GM12864 (cell line): ENCODE results near the gene GDPD5.

Experiments
- DNase-seq: peaks from one replicate; pipeline ENCODE4 v3.0.0-alpha.2; 2011; ENCODE audit warnings: low read depth
- H3K4me3 ChIP-seq: 2 replicates; pipeline ENCODE4 v1.5.1; 2011; ENCODE audit warnings: mild to moderate bottlenecking, low read depth, low read length, control low read depth
- CTCF ChIP-seq: IDR thresholded peaks from 2 replicates; pipeline ENCODE4 v1.5.1; 2011; ENCODE audit warnings: low read depth, mild to moderate bottlenecking, moderate library complexity, low read length, control low read depth, inconsistent platforms; ENCODE audit errors: missing control alignments

The GDPD5 gene

GRCh38 chr11:75505916-75506692, 19.6 kb downstream of the GDPD5 start:
- DNase-seq: no peak
- no peak overlapping the region for H3K4me3 ChIP-seq
- TF ChIP-seq CTCF: no peak

GRCh38 chr11:75504501-75504900, 21.2 kb downstream of the GDPD5 start:
- no peak overlapping the region for H3K4me3 ChIP-seq
- no peak for DNase-seq
- TF ChIP-seq CTCF: no peak

GRCh38 chr11:75503531-75504099, 22.1 kb downstream of the GDPD5 start:
- no peak for DNase-seq
- no peak for TF ChIP-seq CTCF
- H3K4me3 ChIP-seq: no peak overlapping the region

- no peak overlapping the region for H3K4me3 ChIP-seq
- no peak for TF ChIP-seq CTCF
These were observed 23.6 kb downstream of the GDPD5 start for GRCh38 chr11:75502138-75502537.

GRCh38 chr11:75500742-75501141, 25.0 kb downstream of the GDPD5 start:
- H3K4me3 ChIP-seq: no peak overlapping the region
- no peak for TF ChIP-seq CTCF
- DNase-seq: no peak

More at GRCh38 chr11:75502138-75502537, 23.6 kb downstream of the GDPD5 start:
- no peak for DNase-seq

GRCh38 chr11:75499423-75500190, 26.1 kb downstream of the GDPD5 start:
- no peak for DNase-seq
- H3K4me3 ChIP-seq: no peak overlapping the region
- no peak for TF ChIP-seq CTCF
